H1 (cell line): ENCODE results near the gene PARD6A. TPM values are rescaled to one million over a fixed set of nuclear protein-coding genes. Genes with fewer than 3 reads are reported as not detected.

Experiments used
- CTCF ChIA-PET: fragments of 300-600 bp; sonication (Branson Sonifier 250); formaldehyde crosslinking; loops from one replicate; lab custom pipeline; 2021; ENCODE audit not compliant: partially characterized antibody; lab: Charles Lee
- POLR2A ChIA-PET: fragments of 300-600 bp; sonication (Branson Sonifier 250); formaldehyde crosslinking; loops from one replicate; lab custom pipeline; 2021; ENCODE audit warnings: inconsistent platforms; ENCODE audit not compliant: partially characterized antibody; lab: Charles Lee
- DNase-seq, 2 experiments: peaks; one replicate each; pipeline versions ENCODE4 v3.0.0 to v3.0.0-alpha.2; 2010 to 2022; ENCODE audit warnings: low spot score in 2 of 2, low read depth in 1 of 2, mixed read lengths in 1 of 2
- FAIRE-seq: peaks from 2 replicates; lab custom pipeline; 2011; peaks lifted over from hg19 to GRCh38; lab: Jason Lieb, UNC
- H2AFZ ChIP-seq: 2 replicates; pipeline ENCODE4 v1.8.1; 2012; ENCODE audit warnings: low read length, inconsistent platforms
- H2AK5ac ChIP-seq: 2 replicates; pipeline ENCODE4 v1.6.1; 2013; ENCODE audit warnings: low read depth, low read length
- H2BK120ac ChIP-seq: replicated peaks from 2 replicates; pipeline ENCODE3; 2013; ENCODE audit warnings: low read depth, low read length, inconsistent platforms
- H2BK12ac ChIP-seq: 2 replicates; pipeline ENCODE4 v1.6.1; 2013; ENCODE audit warnings: low read depth, low read length
- H2BK15ac ChIP-seq: 2 replicates; pipeline ENCODE4 v1.6.1; 2013; ENCODE audit warnings: low read length
- H2BK20ac ChIP-seq: 2 replicates; pipeline ENCODE4 v1.6.1; 2013; ENCODE audit warnings: low read length
- H2BK5ac ChIP-seq: 2 replicates; pipeline ENCODE4 v1.6.1; 2013; ENCODE audit warnings: low read depth, low read length
- H3K14ac ChIP-seq: 2 replicates; pipeline ENCODE4 v1.6.1; 2013; ENCODE audit warnings: inconsistent platforms; ENCODE audit not compliant: insufficient read length
- H3K18ac ChIP-seq: 2 replicates; pipeline ENCODE4 v1.6.1; 2013; ENCODE audit warnings: low read length; ENCODE audit errors: extremely low read depth
- H3K23ac ChIP-seq: 2 replicates; pipeline ENCODE4 v1.6.1; 2013; ENCODE audit warnings: inconsistent platforms; ENCODE audit not compliant: insufficient read length
- H3K23me2 ChIP-seq: 2 replicates; pipeline ENCODE4 v1.6.1; 2013; ENCODE audit warnings: low read depth, low read length
- H3K27ac ChIP-seq: 2 replicates; pipeline ENCODE4 v1.6.1; 2011; ENCODE audit warnings: low read depth, low read length, inconsistent platforms
- H3K27me3 ChIP-seq, 4 experiments: replicated peaks in 1 of 4; 1 replicate in 1 of 4; 2 replicates in 3 of 4; pipeline versions ENCODE4 v1.6.1 to v1.8.1; 2011 to 2013; ENCODE audit warnings: low read length in 3 of 4, mild to moderate bottlenecking in 3 of 4, inconsistent platforms in 2 of 4, mixed read lengths in 2 of 4, moderate library complexity in 1 of 4; ENCODE audit not compliant: control insufficient read depth in 3 of 4, insufficient read depth in 3 of 4; ENCODE audit errors: extremely low read depth in 1 of 4
- H3K36me3 ChIP-seq, 4 experiments: 2 replicates each; pipeline versions ENCODE4 v1.6.1 to v1.8.1; 2011 to 2013; ENCODE audit warnings: mild to moderate bottlenecking in 4 of 4, low read length in 3 of 4, moderate library complexity in 2 of 4, control low read depth in 1 of 4, inconsistent platforms in 1 of 4; ENCODE audit not compliant: insufficient read depth in 4 of 4, control insufficient read depth in 2 of 4
- H3K4ac ChIP-seq: replicated peaks from 2 replicates; pipeline ENCODE3; 2013; ENCODE audit warnings: low read length, low read depth, mixed read lengths, inconsistent platforms; ENCODE audit not compliant: insufficient read length
- H3K4me1 ChIP-seq, 4 experiments: replicated peaks in 1 of 4; 1 replicate in 1 of 4; 2 replicates in 3 of 4; pipeline versions ENCODE4 v1.6.1 to v1.8.1; 2011 to 2013; ENCODE audit warnings: low read length in 3 of 4, inconsistent platforms in 2 of 4, mixed read lengths in 1 of 4; ENCODE audit not compliant: insufficient read depth in 4 of 4, control insufficient read depth in 3 of 4
- H3K4me2 ChIP-seq, 2 experiments: 2 replicates each; pipeline versions ENCODE4 v1.6.1 to v1.8.1; 2011 to 2013; ENCODE audit warnings: low read depth in 2 of 2, low read length in 2 of 2, control low read depth in 1 of 2, inconsistent platforms in 1 of 2, mild to moderate bottlenecking in 1 of 2; ENCODE audit not compliant: insufficient read depth in 1 of 2
- H3K4me3 ChIP-seq, 4 experiments: fragments of 200-600, 300-600 bp in 1 of 4; sonication (generic), shearing (Covaris generic), sonication (Bioruptor Twin) in 1 of 4; 2 replicates each; pipeline versions ENCODE4 v1.5.1 to v1.8.1; 2011 to 2016; ENCODE audit warnings: low read length in 4 of 4, low read depth in 3 of 4, control low read depth in 2 of 4, inconsistent platforms in 2 of 4, mild to moderate bottlenecking in 2 of 4, mixed read lengths in 1 of 4, moderate library complexity in 1 of 4; ENCODE audit not compliant: insufficient read depth in 2 of 4; ENCODE audit errors: extremely low read depth in 1 of 4
- H3K56ac ChIP-seq: replicated peaks from 2 replicates; pipeline ENCODE3; 2013; ENCODE audit warnings: low read depth, mild to moderate bottlenecking, mixed read lengths, low read length, inconsistent platforms; ENCODE audit not compliant: insufficient read length
- H3K79me1 ChIP-seq: 2 replicates; pipeline ENCODE4 v1.6.1; 2013; ENCODE audit warnings: low read depth, low read length, control low read depth
- H3K79me2 ChIP-seq, 2 experiments: 2 replicates each; pipeline versions ENCODE4 v1.6.1 to v1.8.1; 2012 to 2013; ENCODE audit warnings: low read length in 2 of 2, mild to moderate bottlenecking in 2 of 2, inconsistent platforms in 1 of 2; ENCODE audit not compliant: insufficient read depth in 2 of 2, control insufficient read depth in 1 of 2
- H3K9ac ChIP-seq, 4 experiments: replicated peaks in 1 of 4; 1 replicate in 1 of 4; 2 replicates in 3 of 4; pipeline versions ENCODE4 v1.6.1 to v1.8.1; 2011 to 2013; ENCODE audit warnings: low read depth in 3 of 4, low read length in 3 of 4, control low read depth in 2 of 4, mild to moderate bottlenecking in 2 of 4, moderate library complexity in 2 of 4, inconsistent platforms in 1 of 4; ENCODE audit errors: extremely low read depth in 1 of 4
- H3K9me3 ChIP-seq, 2 experiments: 2 replicates each; pipeline versions ENCODE4 v1.6.1 to v1.8.1; 2012 to 2013; ENCODE audit warnings: mild to moderate bottlenecking in 2 of 2, moderate library complexity in 2 of 2, control low read depth in 1 of 2, inconsistent platforms in 1 of 2, low read depth in 1 of 2, low read length in 1 of 2, mixed read lengths in 1 of 2; ENCODE audit not compliant: insufficient read depth in 2 of 2
- H4K20me1 ChIP-seq, 2 experiments: replicated peaks in 1 of 2; 2 replicates each; pipeline versions ENCODE3 to v1.8.1; 2011 to 2013; ENCODE audit warnings: inconsistent platforms in 2 of 2, low read length in 2 of 2, mild to moderate bottlenecking in 1 of 2; ENCODE audit not compliant: insufficient read depth in 2 of 2, control insufficient read depth in 1 of 2
- H4K5ac ChIP-seq: 2 replicates; pipeline ENCODE4 v1.6.1; 2013; ENCODE audit warnings: low read length, low read depth, mixed read lengths, inconsistent platforms; ENCODE audit not compliant: insufficient read length
- H4K8ac ChIP-seq: 2 replicates; pipeline ENCODE4 v1.8.0; 2013; ENCODE audit warnings: mild to moderate bottlenecking, moderate library complexity, low read length, inconsistent platforms; ENCODE audit not compliant: insufficient read depth; ENCODE audit errors: extremely low read depth
- H4K91ac ChIP-seq: replicated peaks from 2 replicates; pipeline ENCODE3; 2013; ENCODE audit warnings: low read length, mixed read lengths, inconsistent platforms; ENCODE audit not compliant: insufficient read length
- FOSL1 ChIP-seq: IDR thresholded peaks from 2 replicates; pipeline ENCODE4 v1.6.1; 2011; ENCODE audit warnings: mild to moderate bottlenecking, low read depth, low read length, moderate library complexity; ENCODE audit not compliant: insufficient read depth
- JUN ChIP-seq: IDR thresholded peaks from 2 replicates; pipeline ENCODE4 v1.6.1; 2011; ENCODE audit warnings: low read depth, mild to moderate bottlenecking, improper control_type of control experiment, low read length
- TAF1 ChIP-seq: IDR thresholded peaks from 2 replicates; pipeline ENCODE4 v1.6.1; 2011; ENCODE audit warnings: mild to moderate bottlenecking, low read depth, low read length
- WGBS, 2 experiments: shearing (Covaris generic) in 1 of 2; methylation state at CpG; one replicate each; pipeline versions ENCODE4 v1.1.6 to v1.1.7; 2013 to 2015; ENCODE audit warnings: low lambda C conversion rate in 2 of 2, mixed read lengths in 2 of 2, inconsistent platforms in 1 of 2, low coverage in 1 of 2, missing lambda C conversion rate in 1 of 2; ENCODE audit not compliant: insufficient replicate concordance in 2 of 2, insufficient coverage in 1 of 2, insufficient read length in 1 of 2; ENCODE audit errors: extremely low coverage in 1 of 2, missing lambda C conversion rate in 1 of 2; 5-methylcytosine and 5-hydroxymethylcytosine counted together
- polyA plus RNA-seq, 7 experiments: library from polyadenylated mRNA; depleted of rRNA in 3 of 7; stranded (reverse) in 5 of 7; unstranded in 2 of 7; fragments of >200 nt in 5 of 7; fragments of 200-250 nt in 2 of 7; gene quantifications; 1 replicate in 5 of 7; 2 replicates in 1 of 7; 4 replicates in 1 of 7; pipeline versions ENCODE4 v1.2.1 to v1.2.3, GENCODE V29; 2011 to 2013; ENCODE audit warnings: missing spikeins in 2 of 7, mixed read lengths in 2 of 7
- total RNA-seq: library from RNA; stranded (reverse); fragmentation: NEBNext Ultra II Directional; extraction: Animal tissue kit (Norgen Biotek cat#: 25700); gene quantifications from 2 replicates; pipeline ENCODE4 v1.2.1, GENCODE V29; 2021

PARD6A gene
- total and polyA plus RNA-seq, 2 of the 8 experiments (the other 6 are each of a cell fraction or from before 2014, with no cell fraction given): 15.1 to 21.8 TPM

DNA sequence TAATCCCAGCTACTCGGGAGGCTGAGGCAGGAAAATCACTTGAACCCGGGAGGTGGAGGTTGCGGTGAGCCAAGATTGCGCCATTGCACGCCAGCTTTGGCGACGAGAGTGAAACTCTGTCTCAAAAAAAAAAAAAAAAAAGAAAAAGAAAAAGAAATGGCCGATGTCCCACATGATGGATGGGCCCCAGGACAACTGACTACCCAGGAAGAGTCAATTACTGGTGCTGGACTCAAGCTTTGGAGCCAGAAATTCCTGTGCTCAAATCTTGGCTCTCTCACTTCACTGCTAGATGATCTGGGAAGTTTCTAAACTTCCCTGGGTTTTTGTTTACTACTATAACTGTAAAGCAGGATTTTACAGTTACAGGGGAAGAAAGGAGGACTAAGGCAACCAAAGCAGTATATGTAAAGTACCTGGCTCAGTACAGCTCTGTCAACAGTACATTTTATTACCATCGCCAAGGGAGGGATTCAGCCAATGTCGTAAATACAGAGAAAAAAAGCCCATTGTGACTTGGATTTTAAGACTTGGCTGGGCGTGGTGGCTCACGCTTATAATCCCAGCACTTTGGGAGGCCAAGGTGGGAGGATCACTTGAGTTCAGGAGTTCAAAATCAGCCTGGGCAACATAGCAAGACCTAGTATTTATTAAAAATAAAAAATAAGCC lies 17.7 kb downstream of the PARD6A start:
- H2BK5ac ChIP-seq: no peak overlapping the region
- H2BK120ac ChIP-seq: no peak overlapping the region
- H3K4me2 ChIP-seq: no peak overlapping the region
- H4K5ac ChIP-seq: no peak overlapping the region
- H3K56ac ChIP-seq: no peak overlapping the region
- no peaks in the 10 kb centered on the region for H3K4me1 ChIP-seq
- H3K79me2 ChIP-seq: no peaks in the 10 kb centered on the region
- DNase-seq (no peak), FAIRE-seq (no peak)
- no peak overlapping the region for H2BK15ac ChIP-seq
- H3K27me3 ChIP-seq: no peaks in the 10 kb centered on the region
- no peak overlapping the region for H4K8ac ChIP-seq
- no peak overlapping the region for H3K4ac ChIP-seq
- no peak overlapping the region for H3K4me3 ChIP-seq
- peaks cover 0 to 7% (median 2%) of the 10 kb centered on the region in 4 experiments; a peak in 3 of 8 replicates for H3K36me3 ChIP-seq
- no peak overlapping the region for H3K9ac ChIP-seq
- peaks cover 1 to 5% of the 10 kb centered on the region in 2 experiments for H4K20me1 ChIP-seq
- no peak overlapping the region for H2AFZ ChIP-seq
- ChIA-PET CTCF (interaction anchor here (0.6 to 1.3 kb wide), 3 partner anchors 45 to 315 kb away, joined by 4 to 6 read pairs (median 4); no protein-coding TSS in a partner anchor), POLR2A (no interaction called here)
- TF ChIP-seq TAF1: no peak
- no peak for TF ChIP-seq FOSL1
- TF ChIP-seq JUN: no peak
- H3K23me2 ChIP-seq: no peaks in the 10 kb centered on the region
- H3K27ac ChIP-seq: no peak overlapping the region
- 95% methylated on average over 10 of the region's 12 CpGs; no CpG with 5 or more reads in 1 of the 2 experiments for WGBS, 2 experiments
- H3K18ac ChIP-seq: no peak overlapping the region
- H3K14ac ChIP-seq: no peak overlapping the region
- H4K91ac ChIP-seq: no peak overlapping the region
- no peak overlapping the region for H2BK12ac ChIP-seq
- H3K9me3 ChIP-seq: no peaks in the 10 kb centered on the region
- no peak overlapping the region for H2BK20ac ChIP-seq
- H3K23ac ChIP-seq: no peak overlapping the region
- no peaks in the 10 kb centered on the region; the same call in none of the 2 replicates for H3K79me1 ChIP-seq
- H2AK5ac ChIP-seq: no peak overlapping the region
